ENCODE measurements around the gene C8G. TPM values are rescaled to one million over a fixed set of nuclear protein-coding genes. Genes with fewer than 3 reads are reported as not detected.

Gene C8G
- polyA plus RNA-seq, 1 donor from 2014 or later: not detected

GRCh38 chr9:136978073-136978864, 33.2 kb downstream of the C8G start:
- Histone ChIP-seq H3K9ac (ENCODE audit: low read length) (peak overlapping the region; percentile 46), H3K27ac (ENCODE audit: low read length) (no peak overlapping the region), H3K36me3 (ENCODE audit: insufficient read depth, low read length) (no peaks in the 10 kb centered on the region)

GRCh38 chr9:136978865-136979544, 34.0 kb downstream of the C8G start:
- Histone ChIP-seq H3K79me2 (replicated peaks; ENCODE audit: insufficient read depth, low read length) (no peaks in the 10 kb centered on the region), H3K27ac (ENCODE audit: low read length) (no peak overlapping the region), H4K20me1 (ENCODE audit: insufficient read depth) (no peaks in the 10 kb centered on the region), H3K4me3 (ENCODE audit: low read length) (no peak overlapping the region), H3K9me3 (ENCODE audit: low read length) (no peaks in the 10 kb centered on the region), H3K27me3 (ENCODE audit: insufficient read depth, low read depth, low read length) (peaks cover 19% of the 10 kb centered on the region), H3F3A (ENCODE audit: insufficient read depth, low read length, poor library complexity, severe bottlenecking) (no peaks in the 10 kb centered on the region), H3K9me2 (ENCODE audit: insufficient read depth, low read length) (no peaks in the 10 kb centered on the region), H3K4me2 (ENCODE audit: low read length) (no peak overlapping the region), H2AFZ (ENCODE audit: low read depth, low read length) (no peak overlapping the region), H3K9ac (ENCODE audit: low read length) (no peak overlapping the region), H3K36me3 (ENCODE audit: insufficient read depth, low read length) (no peaks in the 10 kb centered on the region)
- TF ChIP-seq REST (IDR thresholded peaks at IDR 0.05; ENCODE audit: borderline replicate concordance): no peak
- no peak for TF ChIP-seq RAD21 (conservative IDR thresholded peaks at IDR 0.05)
- TF ChIP-seq CTCF (IDR thresholded peaks at IDR 0.05; ENCODE audit: poor library complexity, severe bottlenecking): no peak
- TF ChIP-seq EP300 (conservative IDR thresholded peaks at IDR 0.05; ENCODE audit: poor library complexity, severe bottlenecking): no peak
- TF ChIP-seq TAF1 (IDR thresholded peaks at IDR 0.05; ENCODE audit: low read depth): no peak
- TF ChIP-seq SMC3 (conservative IDR thresholded peaks at IDR 0.05; ENCODE audit: poor library complexity): no peak
- no peak for TF ChIP-seq EZH2 (IDR thresholded peaks at IDR 0.05; ENCODE audit: borderline replicate concordance, insufficient read depth, low read length, poor library complexity, severe bottlenecking)
- TF ChIP-seq POLR2AphosphoS5 (IDR thresholded peaks at IDR 0.05): no peak
- TF ChIP-seq MXI1 (conservative IDR thresholded peaks at IDR 0.05; ENCODE audit: poor library complexity, severe bottlenecking): no peak

More at GRCh38 chr9:136978073-136978864, 33.2 kb downstream of the C8G start:
- H3K4me2 ChIP-seq (ENCODE audit: low read length): no peak overlapping the region
- no peaks in the 10 kb centered on the region for H3K79me2 ChIP-seq (replicated peaks; ENCODE audit: insufficient read depth, low read length)
- peaks cover 12% of the 10 kb centered on the region for H3K27me3 ChIP-seq (ENCODE audit: insufficient read depth, low read depth, low read length)
- H4K20me1 ChIP-seq (ENCODE audit: insufficient read depth): no peaks in the 10 kb centered on the region
- H3F3A ChIP-seq (ENCODE audit: insufficient read depth, low read length, poor library complexity, severe bottlenecking): no peaks in the 10 kb centered on the region
- H3K4me3 ChIP-seq (ENCODE audit: low read length): peak overlapping the region; percentile 64
- no peaks in the 10 kb centered on the region for H3K9me2 ChIP-seq (ENCODE audit: insufficient read depth, low read length)
- no peak for TF ChIP-seq POLR2AphosphoS5 (IDR thresholded peaks at IDR 0.05)
- peak; percentile 20 for TF ChIP-seq CTCF (IDR thresholded peaks at IDR 0.05; ENCODE audit: poor library complexity, severe bottlenecking)
- no peaks in the 10 kb centered on the region for H3K9me3 ChIP-seq (ENCODE audit: low read length)
- no peak overlapping the region for H2AFZ ChIP-seq (ENCODE audit: low read depth, low read length)
